ENCODE measurements around the gene NMT1.
"Not testable (repeated sequence)": the region's sequence is repeated elsewhere in the genome, so short reads cannot be mapped to it uniquely, and the experiment has no call there.

Gene NMT1

DNA sequence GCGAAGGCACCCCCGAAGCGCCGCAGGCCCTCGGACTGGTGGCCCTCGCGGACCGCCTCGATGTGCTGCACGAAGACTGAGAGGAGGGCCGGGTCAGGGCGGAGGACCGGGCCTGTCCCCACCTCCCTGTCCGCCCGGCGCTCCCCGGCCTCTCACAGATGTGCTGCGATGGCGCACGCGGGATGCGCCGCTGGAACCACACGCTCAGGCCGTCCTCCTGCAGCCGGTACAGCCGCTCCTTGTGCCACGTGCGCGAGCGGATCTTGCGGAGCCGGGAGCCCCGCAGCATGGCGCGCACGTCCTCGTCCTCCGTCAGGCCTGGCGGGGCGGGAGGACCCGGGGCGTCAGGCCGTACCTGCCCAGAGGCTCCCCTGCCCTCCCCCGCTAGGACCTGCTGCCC is 59.9 kb downstream of the NMT1 start:
- no peaks in the 10 kb centered on the region for H3K9me3 Mint-ChIP-seq
- H3K4me1 Mint-ChIP-seq (ENCODE audit: low read depth) = no peaks in the 10 kb centered on the region
- peaks cover 3% of the 10 kb centered on the region for H3K27me3 Mint-ChIP-seq

DNA sequence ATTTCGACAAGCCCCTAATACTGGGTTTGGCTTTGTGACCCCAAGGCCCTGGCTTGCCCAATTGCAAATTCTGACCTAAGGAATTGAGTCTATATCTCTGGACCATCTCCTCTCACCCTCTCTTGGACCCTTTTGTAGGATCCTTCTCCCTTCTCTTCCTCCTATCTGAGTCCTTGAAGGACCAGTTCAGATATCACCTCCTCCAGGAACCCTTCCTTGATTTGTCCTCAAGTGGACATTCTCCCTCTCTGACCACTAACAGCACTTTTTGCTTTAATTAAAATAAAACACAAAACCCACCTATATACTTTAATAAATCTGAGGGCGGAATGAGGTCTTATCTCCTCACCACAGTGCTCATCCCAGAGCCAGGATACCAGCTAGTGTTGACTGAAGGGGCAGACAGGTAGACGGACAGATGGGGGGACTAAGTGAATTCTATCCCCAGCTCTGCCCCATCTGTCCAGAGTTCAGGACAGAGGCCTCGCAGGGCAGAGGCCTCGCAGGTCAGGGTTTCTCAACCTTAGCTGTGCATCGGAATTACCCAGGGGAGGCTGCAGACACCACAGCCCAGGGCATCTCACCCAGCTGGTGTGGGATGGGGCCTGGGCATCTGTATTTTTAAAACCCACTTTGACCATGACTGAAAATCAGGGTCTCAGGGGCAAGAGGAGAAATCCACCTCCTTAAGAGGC is 62.1 kb downstream of the NMT1 start:
- Mint-ChIP-seq H3K4me3 (no peak overlapping the region), H3K27ac (no peak overlapping the region), H3K27me3 (peaks cover 3% of the 10 kb centered on the region), H3K9me3 (no peaks in the 10 kb centered on the region), H3K36me3 (ENCODE audit: low read depth) (no peaks in the 10 kb centered on the region), H3K4me1 (ENCODE audit: low read depth) (no peaks in the 10 kb centered on the region)
- DNase-seq = no peak

More for the DNA sequence above, 59.9 kb downstream of the NMT1 start:
- H3K27ac Mint-ChIP-seq = no peak overlapping the region
- no peak for DNase-seq
- H3K36me3 Mint-ChIP-seq (ENCODE audit: low read depth) = no peaks in the 10 kb centered on the region
- no peak overlapping the region for H3K4me3 Mint-ChIP-seq

DNA sequence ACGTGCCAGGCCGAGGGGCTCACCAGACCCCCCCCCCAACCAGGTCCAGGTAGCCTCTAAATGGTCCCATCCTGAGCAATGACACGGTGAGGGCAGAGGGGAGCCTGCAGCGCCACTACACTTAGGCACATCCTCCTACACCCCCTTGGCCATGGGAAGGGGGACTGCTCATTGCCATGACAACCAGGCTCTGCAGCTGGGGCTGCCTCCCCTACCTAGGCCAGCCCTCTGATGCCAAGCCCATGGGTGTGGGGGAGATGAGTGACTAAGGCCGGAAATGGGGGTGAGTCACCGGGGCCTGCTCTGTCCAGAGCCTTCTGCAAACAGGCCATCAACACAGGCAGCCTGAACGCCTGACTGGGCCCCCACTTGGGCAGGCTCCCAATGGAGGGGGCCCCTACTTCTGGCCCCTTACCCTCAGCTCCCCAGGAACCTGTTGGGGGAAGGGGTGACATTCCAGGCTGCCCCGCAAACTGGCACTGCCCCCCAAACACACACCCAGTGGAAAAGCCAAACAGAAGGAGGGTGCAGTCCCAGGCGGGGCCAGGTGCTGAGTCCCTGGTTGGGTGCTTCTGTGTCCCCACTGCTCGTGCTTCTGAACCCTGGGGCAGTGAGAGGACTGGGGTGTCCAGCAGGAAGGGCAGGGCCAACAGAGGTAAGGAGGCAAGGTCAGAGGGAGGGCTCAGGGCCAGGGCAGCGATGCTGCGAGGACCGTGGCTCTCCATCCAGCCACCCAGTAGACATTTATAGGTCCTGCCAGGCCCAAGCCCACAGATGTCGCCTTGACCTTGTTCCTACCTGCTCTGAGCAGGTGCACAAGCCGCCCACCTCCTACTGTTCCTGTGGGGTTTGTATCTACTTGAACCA is 63.0 kb downstream of the NMT1 start:
- no peak overlapping the region for H3K27ac Mint-ChIP-seq
- peaks cover 3% of the 10 kb centered on the region for H3K27me3 Mint-ChIP-seq
- no peaks in the 10 kb centered on the region for H3K9me3 Mint-ChIP-seq
- no peaks in the 10 kb centered on the region for H3K4me1 Mint-ChIP-seq (ENCODE audit: low read depth)
- no peaks in the 10 kb centered on the region for H3K36me3 Mint-ChIP-seq (ENCODE audit: low read depth)
- no peak for DNase-seq
- no peak overlapping the region for H3K4me3 Mint-ChIP-seq

- H3K27ac Mint-ChIP-seq; H3K9me3 Mint-ChIP-seq; H3K4me1 Mint-ChIP-seq (ENCODE audit: low read depth); DNase-seq; H3K4me3 Mint-ChIP-seq; H3K27me3 Mint-ChIP-seq; H3K36me3 Mint-ChIP-seq (ENCODE audit: low read depth): not testable (repeated sequence)
These were observed 63.6 kb downstream of the NMT1 start for GRCh38 chr17:45124797-45125122.

DNA sequence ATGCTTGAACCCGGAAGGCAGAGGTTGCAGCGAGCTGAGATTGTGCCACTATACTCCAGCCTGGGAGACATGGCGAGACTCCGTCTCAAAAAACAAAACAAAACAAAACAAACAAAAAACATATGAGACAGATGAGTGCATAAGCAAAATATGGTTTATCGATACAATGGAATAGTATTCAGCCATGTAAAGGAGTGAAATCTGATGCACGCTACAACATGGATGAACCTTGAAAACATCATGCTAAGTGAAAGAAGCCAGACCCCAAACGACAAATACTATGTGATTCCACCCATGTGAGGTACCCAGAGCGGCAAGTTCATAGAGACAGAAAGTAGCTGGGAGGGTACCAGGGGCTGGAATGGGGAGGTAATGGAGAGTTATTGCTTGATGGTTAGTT is 64.4 kb downstream of the NMT1 start:
- Mint-ChIP-seq H3K9me3 (no peaks in the 10 kb centered on the region), H3K36me3 (ENCODE audit: low read depth) (no peaks in the 10 kb centered on the region), H3K4me3 (no peak overlapping the region), H3K4me1 (ENCODE audit: low read depth) (no peaks in the 10 kb centered on the region), H3K27ac (no peak overlapping the region), H3K27me3 (peaks cover 3% of the 10 kb centered on the region)
- DNase-seq = no peak

- no peaks in the 10 kb centered on the region for H3K4me1 Mint-ChIP-seq (ENCODE audit: low read depth)
- H3K27ac Mint-ChIP-seq = no peak overlapping the region
- no peak for DNase-seq
These were observed 66.1 kb downstream of the NMT1 start for GRCh38 chr17:45127207-45127547.

DNA sequence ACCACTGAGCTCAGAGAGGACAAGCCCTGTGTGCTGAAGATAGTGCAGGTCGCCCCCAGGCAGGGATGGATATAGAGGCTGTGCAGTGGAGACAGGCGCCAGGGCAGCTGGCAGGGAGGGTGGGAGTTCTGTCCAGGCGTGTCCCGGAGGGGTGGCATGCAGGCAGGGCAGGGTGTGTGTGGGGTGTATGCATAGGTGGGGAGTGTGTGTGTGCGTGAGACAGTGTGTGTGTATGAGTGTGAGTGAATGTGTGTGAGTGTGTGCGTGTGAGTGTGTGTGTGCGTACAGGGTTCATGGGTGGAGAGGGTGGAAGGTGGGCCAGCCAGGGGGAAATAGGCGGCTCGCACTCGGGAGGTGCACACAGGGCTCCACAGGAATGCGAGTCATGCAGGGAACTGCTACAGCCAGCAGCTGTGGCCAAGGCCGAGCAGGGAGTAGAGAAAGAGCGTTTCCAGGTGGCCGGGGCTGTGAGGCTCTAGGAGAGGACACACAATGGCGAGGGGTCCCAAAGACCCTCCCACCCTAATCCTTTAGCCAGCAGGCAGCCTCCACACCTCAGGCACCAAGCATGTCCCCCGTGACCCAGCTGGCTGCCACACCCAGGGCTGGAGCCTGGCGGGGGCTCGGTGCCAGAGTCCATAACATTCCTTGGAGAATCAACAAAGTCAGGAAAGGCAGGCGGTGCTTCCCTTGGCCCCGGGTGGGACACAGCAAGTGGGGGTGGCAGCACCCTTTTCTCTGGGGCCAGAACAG is 66.6 kb downstream of the NMT1 start:
- H3K27me3 Mint-ChIP-seq = peaks cover 4% of the 10 kb centered on the region
- H3K4me3 Mint-ChIP-seq = no peak overlapping the region
- no peaks in the 10 kb centered on the region for H3K4me1 Mint-ChIP-seq (ENCODE audit: low read depth)
- no peak for DNase-seq
- no peaks in the 10 kb centered on the region for H3K9me3 Mint-ChIP-seq
- no peaks in the 10 kb centered on the region for H3K36me3 Mint-ChIP-seq (ENCODE audit: low read depth)
- H3K27ac Mint-ChIP-seq = no peak overlapping the region

More at GRCh38 chr17:45127207-45127547, 66.1 kb downstream of the NMT1 start:
- Mint-ChIP-seq H3K4me3 (no peak overlapping the region), H3K27me3 (peaks cover 4% of the 10 kb centered on the region), H3K9me3 (no peaks in the 10 kb centered on the region), H3K36me3 (ENCODE audit: low read depth) (no peaks in the 10 kb centered on the region)

- H3K36me3 Mint-ChIP-seq (ENCODE audit: low read depth) = no peaks in the 10 kb centered on the region
- no peak overlapping the region for H3K27ac Mint-ChIP-seq
- H3K4me3 Mint-ChIP-seq = no peak overlapping the region
- no peaks in the 10 kb centered on the region for H3K9me3 Mint-ChIP-seq
- DNase-seq = no peak
- peaks cover 4% of the 10 kb centered on the region for H3K27me3 Mint-ChIP-seq
- peaks cover 4% of the 10 kb centered on the region for H3K4me1 Mint-ChIP-seq (ENCODE audit: low read depth)
These were observed 67.2 kb downstream of the NMT1 start for GRCh38 chr17:45128331-45128730.

DNA sequence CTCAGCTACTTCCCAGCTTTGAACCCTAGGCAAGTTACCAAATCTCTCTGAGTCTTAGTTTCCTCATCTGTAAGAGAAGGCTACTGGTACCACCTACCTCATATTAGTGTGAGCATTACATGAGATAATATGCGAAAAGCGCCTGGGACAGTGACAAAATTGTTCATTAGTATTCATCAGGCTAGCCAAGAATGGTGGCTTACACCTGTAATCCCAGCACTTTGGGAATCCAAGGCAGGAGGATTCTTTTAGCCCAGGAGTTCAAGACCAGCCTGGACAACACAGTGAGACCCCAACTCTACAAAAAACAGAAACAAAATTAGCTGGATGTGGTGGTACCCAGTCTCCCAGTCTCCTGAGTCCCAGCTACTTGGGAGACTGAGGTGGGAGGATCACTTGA is 67.9 kb downstream of the NMT1 start:
- Mint-ChIP-seq H3K4me3 (no peak overlapping the region), H3K36me3 (ENCODE audit: low read depth) (no peaks in the 10 kb centered on the region), H3K27me3 (peaks cover 4% of the 10 kb centered on the region), H3K4me1 (ENCODE audit: low read depth) (peaks cover 7% of the 10 kb centered on the region), H3K27ac (no peak overlapping the region), H3K9me3 (no peaks in the 10 kb centered on the region)
- DNase-seq = no peak

DNA sequence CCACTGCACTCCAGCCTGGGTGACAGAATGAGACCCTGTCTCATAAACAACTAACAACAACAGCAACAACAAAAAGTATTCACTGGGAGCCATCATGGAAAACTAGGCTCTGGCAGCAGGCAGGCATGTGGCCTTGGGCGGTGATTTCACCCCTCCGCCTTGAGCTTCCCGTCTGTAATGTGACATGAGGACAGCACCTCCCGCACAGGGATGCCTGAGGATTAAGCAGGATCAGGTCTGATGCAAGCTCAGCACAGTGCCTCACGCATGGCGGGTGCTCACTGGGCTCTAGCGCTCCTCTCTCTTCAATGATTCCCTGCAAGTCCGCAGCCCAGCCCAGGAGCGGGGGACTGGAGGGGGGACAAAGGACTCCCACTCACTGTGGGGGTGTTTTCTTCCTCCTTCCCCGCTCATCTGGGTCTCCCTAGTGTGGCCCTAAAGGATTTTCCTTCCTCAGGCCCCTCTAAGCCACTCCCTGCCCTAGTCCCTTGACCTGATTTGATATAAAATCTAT is 68.4 kb downstream of the NMT1 start:
- H3K27ac Mint-ChIP-seq = no peak overlapping the region
- no peak for DNase-seq
- peaks cover 7% of the 10 kb centered on the region for H3K4me1 Mint-ChIP-seq (ENCODE audit: low read depth)
- H3K4me3 Mint-ChIP-seq = no peak overlapping the region
- peaks cover 4% of the 10 kb centered on the region for H3K27me3 Mint-ChIP-seq
- no peaks in the 10 kb centered on the region for H3K9me3 Mint-ChIP-seq
- H3K36me3 Mint-ChIP-seq (ENCODE audit: low read depth) = no peaks in the 10 kb centered on the region

GRCh38 chr17:45129940-45130680 is 69.0 kb downstream of the NMT1 start:
- Mint-ChIP-seq H3K4me3 (no peak overlapping the region), H3K36me3 (ENCODE audit: low read depth) (no peaks in the 10 kb centered on the region), H3K27ac (no peak overlapping the region), H3K27me3 (peaks cover 4% of the 10 kb centered on the region), H3K9me3 (no peaks in the 10 kb centered on the region), H3K4me1 (ENCODE audit: low read depth) (peaks cover 7% of the 10 kb centered on the region)
- DNase-seq = no peak

GRCh38 chr17:45130681-45131615 is 69.8 kb downstream of the NMT1 start:
- Mint-ChIP-seq H3K27me3 (peaks cover 4% of the 10 kb centered on the region), H3K4me3 (peak overlapping the region; percentile 72), H3K27ac (no peak overlapping the region), H3K36me3 (ENCODE audit: low read depth) (peaks cover 2% of the 10 kb centered on the region), H3K4me1 (ENCODE audit: low read depth) (peaks cover 12% of the 10 kb centered on the region), H3K9me3 (no peaks in the 10 kb centered on the region)
- DNase-seq = no peak

- Mint-ChIP-seq H3K27me3 (peaks cover 4% of the 10 kb centered on the region), H3K4me3 (peak overlapping the region; percentile 72)
These were observed 70.7 kb downstream of the NMT1 start for GRCh38 chr17:45131616-45132319.

More at GRCh38 chr17:45131616-45132319, 70.7 kb downstream of the NMT1 start:
- Mint-ChIP-seq H3K4me1 (ENCODE audit: low read depth) (peaks cover 20% of the 10 kb centered on the region), H3K27ac (no peak overlapping the region), H3K36me3 (ENCODE audit: low read depth) (peaks cover 2% of the 10 kb centered on the region), H3K9me3 (no peaks in the 10 kb centered on the region)
- DNase-seq = peak; percentile 73

Data from activated T-cell treated with anti-CD3 and anti-CD28 coated beads, Interleukin-2, amount 50 U/mL, for 24 hours (primary cell).